ENCODE measurements around the gene ABHD15.
A peak's percentile ranks its signal among the peaks of the same experiment; 100 is the strongest.

ABHD15 gene

GRCh38 chr17:29546830-29547229 lies 20.0 kb downstream of the ABHD15 start:
- DNase-seq: no peak

DNA sequence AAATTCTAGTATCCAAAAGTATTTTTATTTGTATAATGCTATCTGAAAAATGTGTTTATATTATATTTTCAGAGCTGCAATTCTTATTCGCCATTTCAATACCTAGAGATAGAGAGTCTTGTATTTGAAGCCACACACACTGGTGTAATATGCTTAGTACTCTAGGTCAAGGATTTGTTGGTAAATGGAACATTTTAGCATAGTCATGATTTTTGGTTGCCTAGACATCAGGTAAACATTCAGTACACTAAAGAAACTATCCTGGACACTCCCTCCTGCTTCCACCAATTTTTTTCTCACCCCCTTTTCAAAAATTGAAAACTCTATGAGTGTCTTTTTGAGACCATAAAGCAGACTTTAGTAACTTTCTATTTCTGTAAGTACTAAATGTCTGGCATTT lies 20.8 kb downstream of the ABHD15 start:
- DNase-seq: no peak

GRCh38 chr17:29544066-29544465 lies 22.8 kb downstream of the ABHD15 start:
- no peak for DNase-seq

DNA sequence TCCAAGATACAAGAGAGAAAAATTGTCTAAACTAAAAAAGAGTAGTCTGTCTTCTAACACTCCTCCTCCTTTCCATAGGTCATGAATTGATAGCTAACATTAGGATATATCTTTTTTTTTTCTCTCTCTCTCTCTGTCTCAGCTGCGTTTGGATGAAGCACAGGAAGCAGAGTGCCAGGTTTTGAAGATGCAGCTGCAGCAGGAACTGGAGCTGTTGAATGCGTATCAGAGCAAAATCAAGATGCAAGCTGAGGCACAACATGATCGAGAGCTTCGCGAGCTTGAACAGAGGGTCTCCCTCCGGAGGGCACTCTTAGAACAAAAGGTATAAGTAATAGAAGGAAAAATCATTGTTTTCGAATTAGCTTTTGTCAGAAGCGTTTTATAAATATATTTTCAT lies 32.9 kb downstream of the ABHD15 start:
- peak in 23 of 58 donors; percentile 0 to 49 (median 8) for DNase-seq

DNA sequence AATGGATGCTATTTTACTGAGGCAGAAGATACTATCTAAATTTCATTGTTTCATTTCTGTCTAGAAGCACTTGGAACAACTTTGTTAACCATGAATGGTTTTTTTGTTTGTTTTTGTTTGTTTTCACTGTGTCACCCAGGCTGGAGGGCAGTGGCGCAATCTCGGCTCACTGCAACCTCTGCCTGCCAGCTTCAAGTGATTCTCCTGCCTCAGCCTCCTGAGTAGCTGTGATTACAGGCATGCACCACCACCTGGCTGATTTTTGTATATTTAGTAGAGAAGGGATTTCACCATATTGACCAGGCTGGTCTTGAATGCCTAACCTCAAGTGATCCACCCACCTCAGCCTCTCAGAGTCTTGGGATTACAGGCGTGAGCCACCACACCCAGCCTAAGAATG lies 40.5 kb downstream of the ABHD15 start:
- no peak for DNase-seq

GRCh38 chr17:29524692-29525091 lies 42.1 kb downstream of the ABHD15 start:
- peak in 6 of 58 donors; percentile 1 to 17 (median 4) for DNase-seq

DNA sequence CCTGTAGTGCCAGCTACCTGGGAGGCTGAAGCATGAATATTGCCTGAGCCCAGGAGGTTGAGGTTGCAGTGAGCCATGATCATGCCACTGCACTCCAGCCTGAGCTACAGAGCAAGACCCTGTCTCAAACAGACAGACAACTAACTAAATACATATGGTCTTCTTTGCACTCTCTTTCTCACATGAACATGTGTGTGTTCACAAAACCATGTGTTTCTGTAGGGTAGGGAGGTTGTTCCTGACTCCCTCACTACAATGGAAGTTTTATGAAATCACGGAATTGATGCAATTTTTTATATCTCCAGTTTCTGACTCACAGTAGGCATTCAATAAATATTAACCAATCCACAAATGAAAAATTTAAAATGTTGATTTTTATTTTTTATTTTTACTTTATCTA lies 48.5 kb downstream of the ABHD15 start:
- DNase-seq: no peak

DNA sequence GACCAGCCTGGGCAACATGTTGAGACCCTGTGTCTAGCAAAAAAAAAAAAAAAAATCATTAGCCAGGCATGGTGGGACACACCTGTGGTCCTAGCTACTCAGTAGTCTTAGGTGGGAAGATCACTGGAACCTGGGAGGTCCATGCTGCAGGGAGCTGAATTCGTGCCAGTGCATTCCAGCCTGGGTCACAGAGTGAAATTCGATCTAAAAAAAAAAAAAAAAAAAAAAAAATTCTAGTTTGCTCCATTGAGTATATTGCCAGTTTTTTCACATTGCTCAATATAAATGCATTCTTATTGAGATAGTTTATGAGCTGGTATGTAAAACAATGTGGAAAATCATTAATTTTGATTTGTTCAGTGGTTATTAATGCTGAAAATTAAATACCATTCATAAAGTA lies 52.0 kb downstream of the ABHD15 start:
- DNase-seq: no peak

DNA sequence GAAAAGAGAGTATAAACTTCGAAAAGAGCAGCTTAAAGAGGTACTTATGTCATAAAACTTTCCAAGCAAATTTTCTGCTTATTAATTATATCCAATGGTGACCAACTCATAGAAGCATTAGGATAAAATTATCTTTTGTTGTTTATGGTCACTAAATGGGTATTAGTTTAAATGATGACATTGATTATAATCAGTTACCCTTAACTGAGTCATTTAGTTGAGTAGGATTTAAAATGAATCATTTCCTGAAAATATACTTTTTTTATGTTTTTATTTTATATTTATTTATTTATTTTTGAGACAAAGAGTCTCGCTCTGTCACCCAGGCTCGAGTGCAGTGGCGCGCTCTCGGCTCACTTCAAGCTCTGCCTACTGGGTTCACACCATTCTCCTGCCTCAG lies 55.9 kb downstream of the ABHD15 start:
- DNase-seq: no peak

Measured in anterior cingulate cortex (tissue), 58 donors.